ENCODE results near the gene CHRNG.

DNA sequence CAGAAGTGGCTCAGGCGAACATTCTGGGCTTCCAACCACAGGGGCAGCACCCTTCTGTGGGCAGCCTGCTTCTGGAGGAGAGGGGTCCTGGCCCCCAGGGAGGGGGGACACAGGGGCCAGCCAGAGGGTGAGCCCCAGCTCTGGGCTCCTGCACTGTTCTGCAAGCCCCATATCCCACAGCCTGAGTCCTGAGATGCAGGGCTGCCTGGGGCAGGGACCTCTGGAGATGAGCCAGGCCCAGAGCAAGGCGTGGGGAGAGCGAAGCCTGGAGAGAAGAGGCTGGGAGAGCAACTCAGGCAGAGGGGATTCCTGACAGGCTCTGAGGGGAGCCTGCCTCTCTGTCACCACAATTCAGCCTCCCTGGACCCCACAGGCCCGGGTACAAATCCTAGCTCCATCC is 32.8 kb upstream of the CHRNG start:
- TF ChIP-seq, protein P1, sequence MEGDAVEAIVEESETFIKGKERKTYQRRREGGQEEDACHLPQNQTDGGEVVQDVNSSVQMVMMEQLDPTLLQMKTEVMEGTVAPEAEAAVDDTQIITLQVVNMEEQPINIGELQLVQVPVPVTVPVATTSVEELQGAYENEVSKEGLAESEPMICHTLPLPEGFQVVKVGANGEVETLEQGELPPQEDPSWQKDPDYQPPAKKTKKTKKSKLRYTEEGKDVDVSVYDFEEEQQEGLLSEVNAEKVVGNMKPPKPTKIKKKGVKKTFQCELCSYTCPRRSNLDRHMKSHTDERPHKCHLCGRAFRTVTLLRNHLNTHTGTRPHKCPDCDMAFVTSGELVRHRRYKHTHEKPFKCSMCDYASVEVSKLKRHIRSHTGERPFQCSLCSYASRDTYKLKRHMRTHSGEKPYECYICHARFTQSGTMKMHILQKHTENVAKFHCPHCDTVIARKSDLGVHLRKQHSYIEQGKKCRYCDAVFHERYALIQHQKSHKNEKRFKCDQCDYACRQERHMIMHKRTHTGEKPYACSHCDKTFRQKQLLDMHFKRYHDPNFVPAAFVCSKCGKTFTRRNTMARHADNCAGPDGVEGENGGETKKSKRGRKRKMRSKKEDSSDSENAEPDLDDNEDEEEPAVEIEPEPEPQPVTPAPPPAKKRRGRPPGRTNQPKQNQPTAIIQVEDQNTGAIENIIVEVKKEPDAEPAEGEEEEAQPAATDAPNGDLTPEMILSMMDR (IDR thresholded peaks at IDR 0.05): no peak
- TF ChIP-seq EP300 (IDR thresholded peaks at IDR 0.05) (no peak), POLR2A (IDR thresholded peaks at IDR 0.05) (no peak)

Measured in sigmoid colon (tissue), 4 donors.